Endothelial cell of umbilical vein (primary cell): ENCODE measurements around the gene SDCBP2.

Experiments
- CTCF ChIP-seq, 2 donors: IDR thresholded peaks; 1 replicate in 1 of 2; 2 replicates in 1 of 2; pipeline ENCODE4 v1.5.1; 2011; ENCODE audit warnings: low read length in 2 of 2, mild to moderate bottlenecking in 2 of 2, moderate library complexity in 2 of 2, control low read depth in 1 of 2, inconsistent platforms in 1 of 2, low read depth in 1 of 2; ENCODE audit not compliant: insufficient read depth in 1 of 2; ENCODE audit errors: extremely low read depth in 1 of 2
- MAX ChIP-seq: IDR thresholded peaks from 2 replicates; pipeline ENCODE4 v1.6.1; 2011; ENCODE audit not compliant: insufficient read depth, insufficient read length
- POLR2A ChIP-seq: IDR thresholded peaks from 2 replicates; pipeline ENCODE4 v1.6.1; 2012; ENCODE audit warnings: low read depth, mild to moderate bottlenecking, control low read depth, low read length
- POLR2AphosphoS5 ChIP-seq: IDR thresholded peaks from 2 replicates; pipeline ENCODE4 v1.6.1; 2012; ENCODE audit warnings: low read depth, mild to moderate bottlenecking, control low read depth, low read length, moderate library complexity; ENCODE audit not compliant: insufficient read depth

- no peak for TF ChIP-seq POLR2A
- no peak for TF ChIP-seq CTCF (IDR thresholded peaks at IDR 0.05; ENCODE audit: extremely low read depth in 1 of 2, insufficient read depth in 1 of 2, low read depth in 1 of 2, low read length in 2 of 2)
- no peak for TF ChIP-seq POLR2AphosphoS5
- TF ChIP-seq MAX: no peak
Observed at GRCh38 chr20:1338096-1338495, 9.2 kb upstream of the SDCBP2 start.
